HG02678 (cell line): Measurements from ENCODE around the gene ADGRL3.
"Not testable (repeated sequence)": the region's sequence is repeated elsewhere in the genome, so short reads cannot be mapped to it uniquely, and the experiment has no call there.

ENCODE experiments used
- ATAC-seq: cut with Tn5 transposase; IDR thresholded peaks from one replicate; pipeline ENCODE4 v1.9.1; 2021; ENCODE audit warnings: mild to moderate bottlenecking, moderate library complexity; ENCODE audit not compliant: unreplicated experiment

ADGRL3 gene

GRCh38 chr4:61924131-61924530, 724.0 kb downstream of the ADGRL3 start:
- ATAC-seq, result no peak

GRCh38 chr4:61933527-61933926, 733.4 kb downstream of the ADGRL3 start:
- no peak for ATAC-seq

DNA sequence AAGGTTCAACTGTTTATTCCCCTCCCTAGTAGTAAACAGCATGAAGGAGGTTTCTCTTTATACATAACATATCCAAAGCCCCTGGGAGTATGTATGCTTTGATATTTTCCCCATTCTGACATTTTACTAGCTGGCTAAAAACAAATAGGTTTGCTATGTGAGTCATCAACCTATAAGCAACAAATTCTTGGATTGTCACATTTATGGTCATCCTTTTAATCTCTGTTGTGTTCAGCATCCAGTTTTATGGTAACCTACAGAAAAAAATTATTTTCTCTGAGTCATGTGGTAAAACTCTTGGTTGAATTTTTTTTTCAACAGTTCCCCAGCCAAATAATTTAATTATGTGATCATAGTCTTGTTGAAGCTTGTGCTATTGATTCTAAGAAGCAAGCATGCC, 734.1 kb downstream of the ADGRL3 start:
- no peak for ATAC-seq

DNA sequence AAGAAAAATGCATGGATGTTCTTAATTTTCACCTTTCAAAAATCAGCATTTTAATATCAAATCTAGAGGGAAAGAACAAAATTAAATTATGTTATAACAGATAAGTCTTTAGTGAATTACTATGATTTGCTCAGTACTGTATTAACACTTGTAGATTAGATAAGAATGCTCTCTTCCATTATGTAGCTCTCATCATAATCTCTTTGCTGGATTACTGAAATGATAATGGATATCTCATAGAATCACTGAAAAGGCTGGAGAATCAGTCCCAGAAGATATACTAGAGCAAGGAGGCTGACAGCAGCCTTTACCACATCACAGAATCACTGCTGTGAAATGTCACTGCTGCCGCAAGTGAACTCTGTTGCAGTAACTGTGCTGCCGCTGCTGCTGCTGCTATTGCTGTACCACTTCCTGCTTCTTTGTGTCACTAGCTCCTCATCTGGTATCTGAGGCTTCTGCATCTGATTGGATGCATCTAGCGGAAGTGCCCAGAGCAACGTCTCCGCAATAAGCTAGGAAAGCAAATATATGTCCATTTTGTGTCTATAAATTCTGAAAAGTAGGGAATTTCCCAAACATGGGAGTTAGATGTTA, 738.2 kb downstream of the ADGRL3 start:
- ATAC-seq, result no peak

DNA sequence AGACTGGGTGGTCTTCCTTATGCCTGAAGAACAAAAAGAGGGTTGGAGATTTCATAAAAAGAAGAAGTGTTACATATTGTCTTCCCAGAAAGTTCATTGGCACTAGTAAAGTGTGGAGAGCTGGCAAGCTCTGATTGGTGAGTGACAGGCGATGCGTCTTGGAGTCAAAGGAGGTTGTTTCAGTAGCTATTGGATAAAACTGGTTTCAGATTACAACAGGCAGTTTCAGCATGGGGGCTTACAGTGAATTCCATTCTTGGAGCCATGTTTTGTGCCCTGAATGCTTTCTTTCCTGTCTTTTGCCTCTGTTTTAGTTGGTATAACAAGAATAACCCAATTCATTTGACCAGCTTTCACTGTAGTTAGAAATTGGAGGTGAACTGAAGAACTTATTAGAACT, 750.5 kb downstream of the ADGRL3 start:
- ATAC-seq, result no peak

DNA sequence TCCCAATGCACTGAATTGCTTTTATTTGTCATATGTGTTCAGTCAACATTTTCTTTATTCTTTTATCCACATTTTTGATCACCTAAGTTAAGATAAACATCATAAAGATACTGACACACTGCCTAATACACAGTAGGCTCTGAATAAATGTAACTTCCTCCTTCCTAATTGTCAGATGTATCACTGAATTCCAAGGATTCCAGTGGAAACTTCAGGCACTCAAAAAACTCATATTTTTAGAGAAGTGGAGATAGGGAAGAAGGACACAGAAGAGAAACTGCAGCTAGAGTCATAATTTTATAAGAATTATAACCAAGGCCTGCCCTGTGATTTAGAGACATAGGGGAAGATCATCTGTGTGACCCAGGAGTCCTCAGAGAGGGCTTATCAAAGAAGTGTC, 753.3 kb downstream of the ADGRL3 start:
- ATAC-seq, result no peak

DNA sequence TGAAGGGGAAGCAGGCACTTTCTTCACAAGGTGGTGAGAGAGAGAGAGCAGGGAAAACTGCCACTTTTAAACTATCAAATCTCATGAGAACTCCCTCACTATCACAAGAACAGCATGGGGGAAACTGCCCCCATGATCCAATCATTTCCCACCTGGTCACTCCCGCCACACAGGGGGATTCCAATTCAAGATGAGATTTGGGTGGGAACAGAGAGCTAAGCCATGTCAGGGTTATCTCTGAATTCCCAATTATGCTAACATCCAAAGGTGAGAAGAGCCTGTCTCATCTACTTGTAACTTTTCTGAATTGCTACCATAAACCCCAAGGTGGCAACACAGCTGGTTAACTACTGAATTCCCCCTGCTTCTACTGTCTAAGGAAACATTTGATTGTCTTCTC, 758.5 kb downstream of the ADGRL3 start:
- no peak for ATAC-seq

DNA sequence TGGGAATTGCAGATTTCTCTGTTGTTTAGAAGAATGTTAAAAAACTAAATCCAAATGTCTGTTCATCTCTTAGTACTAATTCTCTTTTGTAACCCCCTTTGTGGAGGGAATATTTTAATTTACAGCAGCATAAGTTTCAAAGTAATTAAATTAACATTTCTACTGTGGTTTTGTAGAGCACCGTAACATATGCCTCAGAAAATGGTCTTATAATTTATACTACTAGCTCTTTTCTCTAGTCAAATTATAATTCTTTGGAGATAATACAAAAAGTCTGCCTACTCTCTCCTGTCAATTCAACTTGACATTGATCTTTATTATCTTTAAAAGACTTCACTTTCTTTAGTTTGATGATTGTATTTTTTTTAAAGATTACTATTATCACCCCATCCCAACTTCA, 759.0 kb downstream of the ADGRL3 start:
- ATAC-seq, result no peak

GRCh38 chr4:61984260-61984909, 784.3 kb downstream of the ADGRL3 start:
- ATAC-seq, result no peak

DNA sequence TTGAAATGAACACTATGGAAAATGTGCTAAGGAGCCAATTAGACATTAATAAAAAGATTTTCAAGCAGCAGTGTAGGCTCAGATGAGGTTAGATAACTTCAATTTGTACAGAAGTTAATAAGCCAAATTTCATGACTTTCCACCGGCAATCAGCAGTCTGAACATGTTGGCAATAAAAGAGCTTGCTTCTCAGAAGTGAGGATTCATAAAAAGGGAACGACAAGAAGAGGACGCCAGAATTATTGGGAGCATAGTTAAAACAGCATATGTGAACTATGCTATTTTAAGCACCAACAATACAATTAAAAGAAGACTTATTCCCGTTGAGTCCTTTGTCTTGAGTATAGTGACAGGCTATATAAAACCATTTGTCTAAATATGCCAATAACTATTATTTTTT, 785.3 kb downstream of the ADGRL3 start:
- ATAC-seq, result no peak

GRCh38 chr4:61986929-61987328, 786.8 kb downstream of the ADGRL3 start:
- ATAC-seq, result not testable (repeated sequence)

GRCh38 chr4:61992351-61992750, 792.2 kb downstream of the ADGRL3 start:
- ATAC-seq, result no peak

- ATAC-seq, result no peak
Observed at GRCh38 chr4:61994036-61994435, 793.9 kb downstream of the ADGRL3 start.

DNA sequence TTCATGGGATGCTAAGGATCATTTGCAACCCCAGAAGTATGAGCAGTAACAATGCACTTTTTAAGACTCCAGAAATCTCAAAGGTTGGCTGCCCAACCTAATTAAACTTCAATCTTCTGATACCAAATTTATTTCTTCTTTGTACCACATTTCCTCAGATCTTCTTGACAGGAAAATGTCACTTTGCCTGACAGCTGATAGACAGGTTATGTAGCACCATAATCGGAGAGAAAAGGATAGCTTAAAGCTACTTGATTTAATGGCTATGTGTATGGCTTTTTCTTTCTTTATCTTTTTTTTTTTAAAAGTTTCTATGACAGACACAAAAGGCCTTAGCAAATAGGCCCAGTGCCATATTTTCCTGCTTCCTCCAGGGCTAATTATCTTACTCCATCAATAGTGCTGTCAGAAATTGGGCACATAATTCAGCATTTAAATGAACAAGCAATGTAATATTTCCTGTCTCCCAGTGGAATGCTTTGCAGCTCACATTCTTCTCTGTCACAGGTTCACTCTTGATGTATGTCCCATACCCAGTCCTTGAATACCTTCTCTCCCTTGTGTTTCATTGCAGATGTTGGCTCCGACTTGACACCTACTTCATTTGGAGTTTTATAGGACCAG, 795.7 kb downstream of the ADGRL3 start:
- ATAC-seq, result no peak

- ATAC-seq, result no peak
Observed at GRCh38 chr4:61996943-61997342, 796.8 kb downstream of the ADGRL3 start.

- no peak for ATAC-seq
Observed at GRCh38 chr4:61997831-61998230, 797.7 kb downstream of the ADGRL3 start.

DNA sequence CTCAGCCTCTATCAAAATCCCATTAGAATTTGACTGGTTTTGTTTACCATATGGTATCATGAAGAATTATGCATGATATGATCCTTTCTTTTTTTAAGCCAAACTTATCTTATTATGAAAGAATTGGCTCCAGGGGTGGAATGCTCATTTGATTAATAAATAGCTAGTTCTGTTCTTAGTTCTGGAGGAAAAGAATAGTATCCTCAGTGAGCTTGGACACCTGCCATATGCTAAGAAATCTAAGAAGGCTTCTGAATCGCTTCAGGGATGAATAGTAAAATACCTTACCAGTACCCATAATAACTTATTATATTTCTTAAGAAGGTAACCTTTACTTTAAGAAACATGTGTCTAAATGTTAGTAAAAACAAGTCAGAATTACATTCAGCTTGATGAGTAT, 803.6 kb downstream of the ADGRL3 start:
- no peak for ATAC-seq

GRCh38 chr4:62004881-62005280, 804.8 kb downstream of the ADGRL3 start:
- no peak for ATAC-seq

DNA sequence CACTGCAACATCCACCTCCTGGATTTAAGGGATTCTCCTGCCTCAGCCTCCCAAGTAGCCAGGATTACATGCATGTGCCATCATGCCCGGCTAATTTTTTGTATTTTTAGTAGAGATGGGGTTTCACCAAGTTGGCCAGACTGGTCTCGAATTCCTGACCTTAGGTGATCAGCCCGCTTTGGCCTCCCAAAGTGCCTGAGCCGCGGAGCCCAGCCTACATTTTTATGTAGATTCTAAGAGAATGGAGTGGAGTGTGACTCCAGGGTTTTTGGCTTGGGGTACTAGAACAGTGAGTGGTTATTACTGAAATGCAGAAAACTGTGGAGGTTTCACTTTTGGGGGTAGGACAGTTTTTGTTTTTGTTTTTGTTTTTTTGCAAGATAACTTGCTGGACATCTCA, 806.0 kb downstream of the ADGRL3 start:
- ATAC-seq, result no peak

- ATAC-seq, result no peak
Observed at GRCh38 chr4:62015043-62015739, 815.1 kb downstream of the ADGRL3 start.

DNA sequence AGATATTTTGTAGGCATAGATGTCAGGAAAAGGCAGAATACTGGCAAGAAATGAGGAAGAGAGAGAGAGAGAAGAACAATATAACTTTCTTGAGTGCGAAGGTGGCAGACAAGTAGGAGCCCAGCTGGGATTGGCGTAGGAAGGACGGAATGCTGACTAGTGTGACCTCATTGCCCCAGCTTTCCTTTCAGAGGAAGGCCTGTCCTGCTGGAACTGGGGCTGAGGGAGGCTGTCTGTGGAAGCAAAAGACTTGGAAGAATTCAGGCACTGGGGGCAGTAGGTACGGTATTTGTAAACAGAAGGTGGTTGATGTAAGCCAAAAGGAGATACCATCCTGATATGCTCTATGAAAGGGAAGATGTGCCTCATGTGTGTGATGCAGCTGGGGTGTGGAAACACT, 818.4 kb downstream of the ADGRL3 start:
- no peak for ATAC-seq

GRCh38 chr4:62023633-62024032, 823.5 kb downstream of the ADGRL3 start:
- no peak for ATAC-seq
